GM19397 (cell line): ENCODE data around the gene SH2D2A.

Experiments
- ATAC-seq: cut with Tn5 transposase; IDR thresholded peaks from one replicate; pipeline ENCODE4 v1.9.1; 2021; ENCODE audit warnings: mild to moderate bottlenecking, moderate library complexity; ENCODE audit not compliant: unreplicated experiment

SH2D2A gene

GRCh38 chr1:156828400-156829124 is 11.9 kb upstream of the SH2D2A start:
- no peak for ATAC-seq

DNA sequence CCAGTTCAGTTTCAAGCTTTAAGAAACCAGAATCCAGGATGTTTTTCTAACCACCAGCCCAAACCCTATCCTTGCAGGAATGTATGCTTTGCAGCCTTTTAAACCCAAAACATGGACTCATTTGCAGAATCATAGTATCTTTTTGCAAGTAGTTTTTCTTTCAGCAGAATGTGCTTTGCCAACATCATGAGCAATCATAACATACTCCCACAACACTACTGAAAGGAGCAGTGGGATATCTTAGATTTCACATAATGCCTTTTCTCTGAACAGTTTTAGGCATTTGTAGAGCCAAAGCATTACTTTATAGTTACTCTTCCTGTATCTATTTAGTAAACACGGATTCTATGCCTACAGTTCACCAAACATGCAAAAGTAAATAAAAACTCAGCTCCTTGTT is 10.0 kb upstream of the SH2D2A start:
- no peak for ATAC-seq

DNA sequence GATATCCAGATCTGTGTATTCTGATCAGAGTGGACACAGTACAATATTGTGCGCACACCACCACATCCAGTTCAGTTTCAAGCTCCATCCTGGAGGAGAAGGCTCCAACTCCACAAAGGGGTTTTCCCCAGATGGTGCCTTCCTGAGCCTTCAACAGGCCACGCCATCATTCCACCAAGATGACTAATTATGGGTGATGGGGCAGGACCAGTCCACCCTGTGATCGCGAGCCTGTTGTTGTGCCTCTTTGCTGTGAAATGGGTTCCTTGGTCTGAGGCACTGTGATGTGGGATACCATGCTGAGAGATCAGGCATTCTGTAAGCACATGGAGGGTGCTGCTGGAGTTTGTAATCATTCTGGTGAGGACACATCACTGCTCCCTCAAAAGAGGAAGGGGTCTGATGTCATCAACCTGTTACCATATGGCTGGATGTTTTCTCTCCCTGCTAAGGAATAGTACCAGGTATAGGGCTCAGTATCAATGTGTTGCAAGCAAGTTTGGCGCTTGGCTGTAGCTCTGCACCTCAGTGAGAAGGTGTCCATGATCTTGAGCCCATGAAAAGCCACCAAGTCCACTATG is 6.7 kb upstream of the SH2D2A start:
- ATAC-seq, result no peak

- no peak for ATAC-seq
These were observed 6.0 kb upstream of the SH2D2A start for GRCh38 chr1:156822680-156823079.

- ATAC-seq, result no peak
These were observed 5.2 kb upstream of the SH2D2A start for GRCh38 chr1:156821801-156822200.

DNA sequence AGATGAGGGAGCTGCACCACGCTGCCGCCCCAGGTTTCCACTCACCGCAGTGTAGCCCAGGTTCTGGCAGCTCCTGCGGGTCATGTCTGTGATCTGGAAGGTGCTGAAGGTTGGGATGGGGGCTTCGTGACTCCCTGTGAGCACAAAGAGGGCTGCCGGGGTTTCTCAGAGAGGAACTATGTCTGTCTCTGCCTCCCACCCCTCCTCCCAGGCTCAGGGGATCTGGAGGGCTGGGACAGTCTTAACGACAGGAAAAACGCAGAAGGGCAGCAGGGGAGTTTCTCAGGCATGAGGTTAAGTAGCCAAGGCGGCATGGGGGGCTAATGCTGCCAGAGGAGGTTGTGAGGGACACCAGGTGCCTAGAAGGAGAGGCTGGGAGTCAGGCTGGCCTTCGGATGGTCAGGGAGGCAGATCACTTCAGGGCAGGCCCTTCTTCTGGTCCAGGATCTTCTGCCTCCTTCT is 656 bp downstream of the SH2D2A start:
- no peak for ATAC-seq

DNA sequence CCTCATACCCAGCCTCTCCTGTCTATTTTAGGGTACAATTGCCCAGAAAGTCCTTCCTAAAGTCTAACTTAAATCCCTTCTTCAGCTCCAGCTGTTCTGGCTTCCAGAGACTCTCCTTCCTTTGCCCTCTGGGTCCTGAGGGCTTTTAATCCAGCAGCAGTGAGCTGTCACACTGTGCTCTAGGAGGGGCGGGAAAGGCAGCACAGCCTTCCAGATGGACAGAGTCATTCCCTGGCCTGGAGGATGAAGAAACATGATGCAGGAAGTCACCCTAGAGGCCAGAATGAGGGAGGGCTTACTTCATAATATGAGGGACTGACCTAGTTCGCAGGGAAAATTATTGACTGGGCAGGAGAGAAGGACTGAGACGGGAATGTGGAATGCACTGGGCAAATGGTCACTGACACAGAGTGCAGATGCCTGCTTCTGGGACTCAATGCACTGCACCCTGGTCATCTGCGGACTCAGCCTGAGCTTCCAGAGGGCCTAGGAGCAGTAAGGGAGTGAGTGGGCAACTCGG is 1.3 kb downstream of the SH2D2A start:
- no peak for ATAC-seq

DNA sequence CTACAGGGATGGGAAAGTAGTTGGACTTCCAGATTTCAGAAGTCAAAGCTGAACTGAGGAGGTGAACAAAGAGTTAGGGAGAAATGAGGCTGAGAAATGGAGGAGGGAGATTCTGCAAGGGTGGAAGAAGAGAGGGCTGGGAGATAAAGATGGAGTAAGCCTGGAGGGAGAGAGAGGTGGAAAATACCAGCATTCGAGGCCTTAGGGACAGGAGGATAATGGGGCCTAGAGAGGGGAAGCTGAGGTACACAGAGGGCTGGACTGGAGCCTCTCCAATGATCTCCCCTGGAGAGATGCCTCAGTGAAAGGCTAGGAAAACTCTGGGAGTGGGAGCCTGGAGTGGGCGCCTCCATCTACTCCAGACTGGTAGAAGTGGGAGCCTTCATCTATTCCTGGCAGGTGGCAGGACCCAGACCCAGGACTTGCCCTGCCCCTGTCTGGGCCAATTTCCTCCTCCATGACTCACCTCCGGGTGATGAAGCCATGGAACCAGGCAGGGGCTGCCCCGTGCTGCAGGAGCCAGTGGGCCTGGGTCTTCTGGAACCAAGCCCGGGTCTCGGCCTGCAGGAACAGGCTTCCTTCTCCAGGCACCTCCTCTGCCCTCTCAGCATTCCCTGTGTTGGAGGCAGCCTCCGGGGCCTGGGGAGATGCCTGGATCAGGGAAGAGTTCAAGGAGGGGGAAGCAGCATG is 1.9 kb downstream of the SH2D2A start:
- no peak for ATAC-seq

DNA sequence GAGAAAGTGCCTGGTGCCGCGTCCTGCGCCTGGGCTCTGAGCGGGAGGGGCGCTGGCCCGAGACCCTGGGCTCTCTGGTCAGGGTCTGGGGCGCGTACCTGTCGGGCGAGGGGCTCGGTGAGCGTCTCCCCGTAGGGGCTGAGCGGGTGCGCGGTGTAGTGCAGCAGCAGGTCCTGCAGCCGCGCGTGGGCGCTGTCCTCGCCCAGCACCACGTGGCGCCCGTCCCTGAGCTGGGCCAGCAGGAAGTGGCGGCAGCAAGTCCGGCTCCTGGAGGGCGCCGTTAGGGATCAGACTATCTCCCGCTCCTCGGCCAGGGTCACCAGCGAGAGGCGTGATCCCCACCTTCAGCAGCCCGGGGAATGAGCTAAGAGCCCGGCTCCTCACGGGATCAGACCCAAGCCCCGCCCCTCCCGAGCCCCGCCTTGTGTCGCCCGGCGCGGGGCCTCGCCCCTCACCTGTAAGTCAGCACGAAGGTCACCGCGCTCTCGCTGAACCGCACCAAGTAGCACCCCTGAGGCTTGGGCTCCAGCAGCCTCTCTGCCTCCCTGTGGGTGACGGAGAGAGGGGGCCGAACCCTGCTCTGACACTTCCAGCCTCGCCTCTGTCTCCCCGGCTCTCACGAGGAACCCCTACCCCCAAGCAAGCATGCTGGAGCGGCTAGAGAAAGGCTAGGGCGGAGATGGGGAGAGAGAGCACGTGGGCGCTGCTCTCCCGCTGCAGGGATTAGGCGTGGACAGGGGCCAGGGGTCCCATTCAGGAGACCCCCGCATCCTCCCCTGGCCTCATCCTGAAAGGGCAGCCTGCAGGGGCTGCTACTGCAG is 2.7 kb downstream of the SH2D2A start:
- no peak for ATAC-seq

DNA sequence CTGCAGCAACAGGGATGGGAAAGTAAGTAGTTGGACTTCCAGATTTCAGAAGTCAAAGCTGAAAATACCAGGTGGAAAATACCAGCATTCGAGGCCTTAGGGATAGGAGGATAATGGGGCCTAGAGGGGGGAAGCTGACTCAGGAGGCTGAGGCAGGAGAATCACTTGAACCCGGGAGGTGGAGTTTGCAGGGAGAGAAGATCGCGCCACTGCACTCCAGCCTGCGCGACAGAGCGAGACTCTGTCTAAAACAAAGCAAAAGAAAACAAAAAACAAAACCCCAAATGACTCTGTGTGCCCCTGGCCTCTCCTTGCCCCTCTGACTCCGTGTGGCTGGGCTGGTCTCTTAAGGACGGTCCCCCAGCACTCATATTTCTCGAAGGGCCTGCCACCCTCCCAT is 3.4 kb downstream of the SH2D2A start:
- ATAC-seq, result no peak

- ATAC-seq, result no peak
These were observed 4.2 kb downstream of the SH2D2A start for GRCh38 chr1:156812293-156812990.

DNA sequence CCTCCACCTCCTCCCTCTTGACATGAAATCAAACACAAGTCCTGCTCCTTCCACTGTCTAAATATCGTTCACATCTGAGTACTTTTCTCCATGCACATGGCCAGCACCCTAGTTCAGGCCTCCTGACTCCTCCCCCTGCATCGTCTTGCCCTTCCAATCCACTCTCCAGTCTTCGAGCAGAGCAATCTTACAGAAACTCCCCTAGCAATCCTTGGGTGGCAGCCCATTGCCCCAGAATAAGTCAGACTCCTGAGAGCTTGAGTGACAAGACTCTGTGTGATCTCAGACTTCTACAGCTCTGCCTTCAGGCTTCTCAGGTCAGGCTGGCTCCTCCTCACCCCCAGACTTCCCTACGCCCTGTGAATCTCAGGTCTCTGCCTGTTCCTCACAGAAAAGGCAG is 5.5 kb downstream of the SH2D2A start:
- no peak for ATAC-seq

DNA sequence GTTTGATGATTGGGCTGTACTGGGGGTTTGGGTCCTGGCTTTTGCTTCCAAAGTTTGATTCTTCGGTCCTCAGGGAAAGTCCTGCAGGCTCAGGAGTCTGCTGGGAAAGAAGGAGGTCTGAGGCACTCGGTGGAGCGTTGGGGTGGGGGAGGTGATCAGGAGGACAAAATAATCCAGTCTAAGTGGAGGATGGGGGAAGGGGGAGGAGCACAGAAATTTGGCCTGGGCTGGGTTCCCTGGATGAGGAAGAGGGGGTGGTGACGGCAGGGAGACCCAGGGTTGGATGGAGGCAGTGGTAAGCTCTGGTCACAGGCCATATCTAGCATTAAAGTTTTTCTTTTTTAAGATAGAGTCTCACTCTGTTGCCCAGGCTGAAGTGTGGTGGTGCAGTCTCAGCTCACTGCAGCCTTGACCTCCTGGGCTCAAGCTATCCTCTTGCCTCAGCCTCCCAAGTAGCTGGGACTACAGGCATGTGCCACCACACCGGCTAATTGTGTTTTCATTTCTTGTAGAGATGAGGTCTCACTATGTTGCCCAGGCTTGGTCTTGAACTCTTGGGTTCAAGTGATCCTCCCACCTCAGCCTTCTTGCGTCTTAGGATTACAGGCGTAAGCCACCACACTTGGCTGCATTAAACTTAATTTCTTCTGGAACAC is 6.8 kb downstream of the SH2D2A start:
- ATAC-seq, result no peak

DNA sequence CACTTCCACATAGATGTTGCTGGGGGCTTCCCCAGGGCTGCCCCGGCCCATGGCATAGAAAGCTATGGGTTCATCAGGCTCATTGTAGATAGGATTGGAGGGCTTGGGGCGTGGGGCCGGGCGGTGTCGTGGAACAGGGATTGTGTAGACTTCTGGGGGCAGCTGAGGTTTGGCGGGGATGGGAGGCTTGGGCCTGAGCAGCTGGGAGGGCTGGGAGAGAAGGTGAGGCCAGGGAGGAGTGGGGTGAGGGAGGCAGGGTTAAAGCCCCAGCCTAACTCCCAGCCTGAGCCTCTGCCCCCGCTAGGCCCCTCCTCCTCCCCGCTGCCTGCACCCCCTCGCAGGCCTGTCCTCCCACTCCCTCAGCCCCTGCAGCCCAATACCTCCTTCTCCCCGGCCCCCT is 7.4 kb downstream of the SH2D2A start:
- no peak for ATAC-seq

DNA sequence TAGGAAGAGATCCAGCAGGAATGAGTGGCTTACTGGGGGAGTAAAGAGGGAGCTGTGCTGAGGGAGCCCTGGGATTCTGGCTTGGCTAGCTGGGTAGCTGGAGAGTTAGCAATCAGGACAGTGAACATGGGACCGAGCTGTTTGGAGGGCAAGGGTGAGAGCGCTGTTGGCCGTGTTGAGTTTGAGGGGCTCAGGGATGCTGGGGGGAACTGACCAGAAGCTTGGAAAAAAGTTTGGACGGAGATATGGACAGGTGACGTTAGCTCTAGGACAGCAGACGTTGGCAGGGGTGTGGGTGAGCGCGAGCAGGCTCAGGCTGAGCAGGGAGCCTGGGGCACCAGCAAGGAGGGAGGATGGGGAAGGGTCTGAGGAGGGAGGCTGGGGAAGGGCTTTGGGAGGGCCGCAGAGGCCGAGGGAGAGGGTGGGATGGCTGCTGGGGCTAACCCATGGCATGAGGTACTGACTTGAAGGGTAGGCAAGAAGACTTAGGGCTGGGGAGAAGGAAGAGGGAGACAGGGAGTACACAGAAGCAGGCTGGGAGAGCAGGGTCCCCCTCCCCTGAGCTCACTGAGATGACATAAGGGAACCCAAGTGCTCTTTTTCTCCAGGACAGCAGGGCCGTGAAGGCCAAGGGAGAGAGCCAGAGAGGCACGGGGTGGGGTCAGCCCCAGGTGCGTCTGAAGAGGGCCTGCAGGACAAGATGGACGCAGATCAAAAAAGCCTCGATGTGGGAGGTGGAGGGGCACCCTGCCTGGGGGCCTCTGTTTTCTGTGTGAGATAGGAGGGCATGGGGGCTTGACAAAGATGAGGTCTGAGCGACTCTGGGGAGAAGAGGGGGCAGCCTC is 8.2 kb downstream of the SH2D2A start:
- no peak for ATAC-seq

DNA sequence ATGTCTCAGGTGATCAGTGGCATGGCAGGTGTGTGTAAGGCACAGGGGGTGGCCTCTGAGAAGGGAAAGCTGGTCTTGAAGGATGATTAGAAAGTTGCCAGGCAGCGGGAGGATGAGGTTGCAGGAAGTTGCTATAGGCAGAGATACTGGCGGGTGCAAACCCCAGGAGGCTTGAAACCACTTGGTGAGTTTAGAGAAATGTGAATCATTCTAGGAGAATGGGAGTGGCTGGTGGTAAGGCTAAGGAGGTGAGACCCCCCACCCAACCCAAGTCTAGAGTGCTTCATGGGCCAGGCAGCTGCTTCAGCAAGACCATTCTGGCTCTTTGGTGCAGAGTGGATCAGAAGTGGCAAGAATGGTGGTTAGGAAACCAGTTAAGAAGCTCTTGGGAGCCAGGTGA is 9.0 kb downstream of the SH2D2A start:
- ATAC-seq, result no peak

DNA sequence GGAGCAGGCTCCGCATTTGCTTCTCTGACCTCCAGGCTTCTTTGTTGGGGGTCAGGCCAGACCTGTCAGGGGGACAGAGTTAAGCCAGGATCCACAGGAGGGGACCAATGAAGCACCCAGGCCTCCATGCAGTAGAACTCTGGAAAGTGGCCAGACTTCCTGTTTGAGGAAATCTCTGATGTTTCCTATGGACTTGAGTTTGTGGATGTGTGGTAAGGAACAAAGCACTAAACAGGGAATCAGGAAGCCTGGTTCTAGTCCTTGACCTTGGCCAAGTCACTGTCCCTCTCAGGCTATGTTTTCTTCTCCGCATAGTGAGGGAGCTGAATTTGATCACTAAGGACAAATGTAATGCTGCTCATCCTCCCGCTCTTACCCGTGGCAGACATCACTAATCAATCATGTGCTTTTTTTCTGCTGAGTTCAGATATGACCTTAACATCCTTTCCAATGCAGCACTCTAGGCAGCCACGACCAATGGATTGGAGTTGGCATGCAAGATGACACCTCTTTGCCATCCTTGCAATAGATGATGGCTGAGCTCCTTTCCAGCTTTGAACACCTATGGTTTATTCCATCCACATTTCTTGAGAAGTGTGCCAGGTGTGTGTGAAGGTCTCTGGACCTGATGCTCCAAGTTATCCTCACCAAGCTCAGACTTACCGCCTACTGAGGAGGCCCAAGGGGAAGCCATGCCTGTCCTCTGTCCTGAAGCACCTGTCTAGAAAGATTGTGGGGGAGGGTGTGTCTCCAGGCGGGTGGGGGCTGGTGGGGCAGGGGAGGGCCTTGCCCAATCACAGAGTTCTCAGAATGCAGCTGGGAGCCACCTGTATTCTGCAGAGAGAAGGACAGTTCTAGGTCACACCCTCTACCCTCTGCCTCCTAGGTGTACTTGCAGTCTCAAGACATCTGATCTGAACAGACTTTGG is 9.9 kb downstream of the SH2D2A start:
- ATAC-seq, result no peak
